Small intestine (tissue), 7 donors: ENCODE results near the gene AACS. TPM values are rescaled to one million over a fixed set of nuclear protein-coding genes. Genes with fewer than 3 reads are reported as not detected.

Experiments
- DNase-seq, 2 donors: peaks; one replicate each; pipeline versions ENCODE4 v3.0.0 to v3.0.0-alpha.2; 2013
- FAIRE-seq: peaks from 2 replicates; lab custom pipeline; 2012; peaks lifted over from hg19 to GRCh38; lab: Jason Lieb, UNC
- H3K27ac ChIP-seq, 3 donors: one replicate each; pipeline ENCODE4 v1.5.1; 2013; ENCODE audit warnings: low read length in 2 of 3, mild to moderate bottlenecking in 2 of 3, control low read depth in 1 of 3, inconsistent platforms in 1 of 3, low read depth in 1 of 3, moderate library complexity in 1 of 3
- H3K27me3 ChIP-seq, 3 donors: one replicate each; pipeline ENCODE4 v1.6.1; 2013; ENCODE audit warnings: low read length in 3 of 3, inconsistent platforms in 1 of 3; ENCODE audit not compliant: control insufficient read depth in 3 of 3, insufficient read depth in 3 of 3
- H3K36me3 ChIP-seq, 3 donors: one replicate each; pipeline ENCODE4 v1.6.1; 2013; ENCODE audit warnings: low read length in 3 of 3, inconsistent platforms in 1 of 3, low read depth in 1 of 3, mild to moderate bottlenecking in 1 of 3, moderate library complexity in 1 of 3; ENCODE audit not compliant: control insufficient read depth in 3 of 3, insufficient read depth in 2 of 3
- H3K4me1 ChIP-seq, 3 donors: one replicate each; pipeline ENCODE4 v1.6.1; 2013; ENCODE audit warnings: low read length in 2 of 3, inconsistent platforms in 1 of 3, low read depth in 1 of 3, mild to moderate bottlenecking in 1 of 3, moderate library complexity in 1 of 3; ENCODE audit not compliant: control insufficient read depth in 3 of 3, insufficient read depth in 2 of 3
- H3K4me3 ChIP-seq, 3 donors: one replicate each; pipeline ENCODE4 v1.5.1; 2013; ENCODE audit warnings: low read length in 3 of 3, control low read depth in 1 of 3, inconsistent platforms in 1 of 3, low read depth in 1 of 3, mild to moderate bottlenecking in 1 of 3, moderate library complexity in 1 of 3
- H3K9me3 ChIP-seq, 2 donors: one replicate each; pipeline ENCODE4 v1.6.1; 2013; ENCODE audit warnings: low read depth in 1 of 2, low read length in 1 of 2; ENCODE audit not compliant: control insufficient read depth in 2 of 2, insufficient read depth in 1 of 2
- WGBS, 3 donors: extraction: QIAGEN DNeasy Blood & Tissue Kit; methylation state at CpG; one replicate each; pipeline ENCODE4 v1.1.7; 2013; 5-methylcytosine and 5-hydroxymethylcytosine counted together
- polyA plus RNA-seq, 4 donors: library from polyadenylated mRNA; stranded (reverse) in 3 of 4; unstranded in 1 of 4; fragments of 200-250 nt in 3 of 4; fragments of 120-200 nt in 1 of 4; gene quantifications; one replicate each; pipeline versions ENCODE4 v1.2.1 to v1.2.3, GENCODE V29; 2013
- donor health status: healthy with polysubstance abuse.
- donor health status: control.
- donor health status: control.
- donor health status: Bipolar disorder and iron deficiency.
- donor health status: healthy.

AACS gene
- polyA plus RNA-seq, 4 donors, result 15.8 to 35.9 (median 22.4) TPM

- FAIRE-seq, result no peak
- 40 to 48% (median 48%) methylated on average over 4 to 5 of the region's 5 CpGs for WGBS, 3 donors
- no peak overlapping the region for H3K27ac ChIP-seq
- no peaks in the 10 kb centered on the region for H3K9me3 ChIP-seq
- peaks cover 0 to 6% (median 0%) of the 10 kb centered on the region in 3 donors for H3K4me1 ChIP-seq
- peak overlapping the region in 1 of 3 donors; percentile 66 for H3K4me3 ChIP-seq
- DNase-seq, result no peak
- peaks cover 0 to 5% (median 0%) of the 10 kb centered on the region in 3 donors for H3K36me3 ChIP-seq
- H3K27me3 ChIP-seq, result no peaks in the 10 kb centered on the region
Observed at GRCh38 chr12:125064492-125064891, 743 bp upstream of the AACS start.

DNA sequence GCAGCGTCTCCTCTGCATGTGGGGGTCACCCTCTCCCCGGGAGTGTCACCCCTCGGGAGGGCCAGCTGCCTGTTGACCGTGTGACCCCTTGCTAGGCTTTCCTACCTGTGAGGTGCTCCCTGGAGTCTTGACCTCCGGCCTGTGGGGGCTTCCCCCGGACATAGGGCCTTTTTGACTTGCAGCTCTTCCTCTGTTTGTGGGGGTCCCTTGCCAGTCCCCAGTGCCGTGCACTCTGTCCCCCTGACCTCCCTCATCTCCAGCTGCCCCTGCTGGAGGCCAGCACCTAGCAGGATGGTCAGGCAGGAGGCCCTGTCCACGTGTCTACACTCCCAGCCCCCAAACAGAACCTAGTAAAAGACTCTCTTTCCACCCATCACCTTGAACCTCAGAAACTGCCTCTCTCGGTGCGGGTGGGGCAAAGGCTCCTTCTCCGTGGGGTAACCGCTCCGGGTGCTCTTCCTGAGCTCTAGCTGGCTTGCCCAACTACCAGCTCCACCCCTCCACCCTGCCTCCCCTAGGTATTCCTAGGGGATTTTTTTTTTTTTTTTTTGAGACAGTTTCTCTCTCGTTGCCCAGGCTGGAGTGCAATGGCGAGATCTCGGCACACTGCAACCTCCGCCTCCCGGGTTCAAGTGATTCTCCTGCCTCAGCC lies 810 bp downstream of the AACS start:
- peak overlapping the region in 1 of 3 donors; percentile 61 for H3K27ac ChIP-seq
- H3K36me3 ChIP-seq, result peaks cover 0 to 13% (median 0%) of the 10 kb centered on the region in 3 donors
- 35 to 46% (median 40%) methylated on average over 18 of the region's 18 CpGs for WGBS, 3 donors
- FAIRE-seq (no peak), DNase-seq (no peak)
- H3K4me3 ChIP-seq, result peak overlapping the region; percentile 61 to 92 (median 66)
- H3K4me1 ChIP-seq, result peaks cover 0 to 6% (median 0%) of the 10 kb centered on the region in 3 donors
- no peaks in the 10 kb centered on the region for H3K27me3 ChIP-seq
- no peaks in the 10 kb centered on the region for H3K9me3 ChIP-seq

DNA sequence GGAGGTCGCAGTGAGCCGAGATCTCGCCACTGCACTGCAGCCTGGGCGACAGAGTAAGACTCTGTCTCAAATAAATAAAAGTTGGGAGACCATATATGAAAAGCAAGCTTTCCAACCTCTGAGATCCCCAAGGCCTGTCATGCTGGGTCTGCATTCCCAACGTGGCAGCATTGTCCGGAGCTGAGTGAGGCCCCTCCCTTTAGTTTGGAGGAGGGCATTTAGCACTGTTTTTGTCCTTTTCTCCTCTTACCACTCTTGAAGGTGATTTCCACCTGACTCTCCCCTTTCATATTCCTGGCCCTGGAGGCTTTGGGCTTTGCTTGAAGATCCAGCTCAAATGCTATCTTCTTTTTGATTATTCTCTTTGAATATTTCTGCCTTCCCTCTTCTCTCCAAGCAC lies 3.2 kb downstream of the AACS start:
- FAIRE-seq (no peak), DNase-seq (no peak)
- Histone ChIP-seq H3K36me3 (peaks cover 0 to 26% (median 0%) of the 10 kb centered on the region in 3 donors), H3K9me3 (no peaks in the 10 kb centered on the region), H3K27ac (no peak overlapping the region), H3K4me1 (peaks cover 0 to 6% (median 0%) of the 10 kb centered on the region in 3 donors), H3K4me3 (no peak overlapping the region), H3K27me3 (no peaks in the 10 kb centered on the region)
- 83 to 85% (median 84%) methylated on average over 6 of the region's 6 CpGs for WGBS, 3 donors

GRCh38 chr12:125069616-125070015 lies 4.4 kb downstream of the AACS start:
- 73 to 79% (median 77%) methylated on average over 8 of the region's 8 CpGs for WGBS, 3 donors
- peaks cover 0 to 6% (median 0%) of the 10 kb centered on the region in 3 donors for H3K4me1 ChIP-seq
- no peaks in the 10 kb centered on the region for H3K9me3 ChIP-seq
- FAIRE-seq (no peak), DNase-seq (no peak)
- H3K27me3 ChIP-seq, result no peaks in the 10 kb centered on the region
- H3K36me3 ChIP-seq, result peaks cover 0 to 28% (median 0%) of the 10 kb centered on the region in 3 donors
- no peak overlapping the region for H3K4me3 ChIP-seq
- H3K27ac ChIP-seq, result no peak overlapping the region

DNA sequence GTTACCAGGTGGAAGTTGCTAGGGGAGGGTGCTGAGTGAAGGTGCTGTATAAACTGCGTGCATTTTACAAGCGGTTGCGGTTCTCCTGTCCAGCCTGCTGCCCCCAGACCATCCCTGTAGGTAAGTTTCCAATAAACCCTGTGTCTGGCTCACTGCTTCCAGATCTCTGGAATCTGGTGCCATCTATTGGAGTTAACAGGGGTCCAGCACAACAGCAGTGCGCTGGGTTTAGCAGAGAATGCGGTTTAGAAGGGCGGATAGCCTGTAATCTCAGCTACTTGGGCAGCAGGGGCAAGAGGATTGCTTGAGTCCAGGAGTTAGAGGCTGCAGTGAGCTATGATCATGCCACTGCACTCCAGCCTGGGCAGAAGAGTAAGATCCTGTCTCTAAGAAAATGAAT lies 4.9 kb downstream of the AACS start:
- FAIRE-seq (no peak), DNase-seq (no peak)
- H3K36me3 ChIP-seq, result peaks cover 0 to 28% (median 0%) of the 10 kb centered on the region in 3 donors
- no peaks in the 10 kb centered on the region for H3K9me3 ChIP-seq
- no peak overlapping the region for H3K27ac ChIP-seq
- H3K4me3 ChIP-seq, result no peak overlapping the region
- H3K27me3 ChIP-seq, result no peaks in the 10 kb centered on the region
- H3K4me1 ChIP-seq, result peaks cover 0 to 6% (median 0%) of the 10 kb centered on the region in 3 donors
- WGBS, 3 donors, result 85 to 90% (median 87%) methylated on average over 6 of the region's 6 CpGs

- Histone ChIP-seq H3K36me3 (peaks cover 0 to 28% (median 0%) of the 10 kb centered on the region in 3 donors), H3K4me3 (no peak overlapping the region), H3K27ac (no peak overlapping the region), H3K27me3 (no peaks in the 10 kb centered on the region), H3K9me3 (no peaks in the 10 kb centered on the region), H3K4me1 (peaks cover 0 to 4% (median under 1%) of the 10 kb centered on the region in 3 donors)
- 91 to 95% (median 94%) methylated on average over 11 of the region's 11 CpGs for WGBS, 3 donors
- DNase-seq (no peak), FAIRE-seq (no peak)
Observed at GRCh38 chr12:125070661-125071390, 5.6 kb downstream of the AACS start.

- Histone ChIP-seq H3K27me3 (no peaks in the 10 kb centered on the region), H3K4me1 (peaks cover 0 to 2% (median 0%) of the 10 kb centered on the region in 3 donors), H3K9me3 (no peaks in the 10 kb centered on the region), H3K4me3 (no peak overlapping the region), H3K36me3 (peaks cover 2 to 32% (median 2%) of the 10 kb centered on the region in 3 donors), H3K27ac (no peak overlapping the region)
- FAIRE-seq (no peak), DNase-seq (no peak)
- WGBS, 3 donors, result 90 to 93% (median 91%) methylated on average over 12 of the region's 12 CpGs
Observed at GRCh38 chr12:125071456-125071855, 6.2 kb downstream of the AACS start.

DNA sequence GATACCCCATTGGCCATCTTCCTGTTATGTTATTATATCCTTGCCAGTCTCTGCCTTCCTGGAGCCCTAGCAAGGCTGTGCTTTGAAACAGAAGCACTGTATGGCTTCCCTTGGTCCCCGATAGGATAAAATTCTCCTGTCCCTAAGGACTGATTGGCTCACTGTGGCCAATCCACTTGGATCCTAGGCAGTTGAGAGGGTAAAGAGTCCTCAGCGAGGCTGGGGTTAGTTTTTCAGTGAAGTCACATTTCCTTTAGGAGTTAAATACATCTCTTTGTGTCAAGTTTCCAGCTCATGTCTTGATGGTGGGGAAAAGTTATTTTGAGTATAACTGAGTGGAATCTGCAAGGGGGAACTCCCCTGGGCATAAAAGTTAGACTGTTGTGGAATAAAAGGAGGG lies 7.3 kb downstream of the AACS start:
- no peak for DNase-seq
- FAIRE-seq, result no peak
- no peak overlapping the region for H3K4me3 ChIP-seq
- H3K9me3 ChIP-seq, result no peaks in the 10 kb centered on the region
- no peak overlapping the region for H3K27ac ChIP-seq
- H3K4me1 ChIP-seq, result peaks cover 0 to 2% (median 0%) of the 10 kb centered on the region in 3 donors
- H3K36me3 ChIP-seq, result peaks cover 2 to 33% (median 6%) of the 10 kb centered on the region in 3 donors
- 90 to 95% (median 92%) methylated on average over 2 of the region's 2 CpGs for WGBS, 3 donors
- H3K27me3 ChIP-seq, result no peaks in the 10 kb centered on the region
